HCT116 (cell line): ENCODE data around the gene BNC1.

Experiments
- EGR1 ChIP-seq: IDR thresholded peaks from 2 replicates; pipeline ENCODE4 v1.6.1; 2012; ENCODE audit warnings: low read depth
- EZH2 ChIP-seq: fragments of 200-600 bp; sonication (generic); IDR thresholded peaks from 2 replicates; pipeline ENCODE4 v1.6.1; 2017; ENCODE audit warnings: antibody characterized with exemption, mixed run types
- FOSL1 ChIP-seq: IDR thresholded peaks from 2 replicates; pipeline ENCODE4 v1.6.1; 2012; ENCODE audit warnings: low read depth
- RAD21 ChIP-seq: IDR thresholded peaks from 2 replicates; pipeline ENCODE4 v1.6.1; 2012; ENCODE audit warnings: low read depth, mild to moderate bottlenecking
- TF ChIP-seq, protein P1 (sequence below), 3 experiments: fragments of 200-600 bp in 1 of 3; sonication (generic) in 1 of 3; IDR thresholded peaks in 2 of 3; conservative IDR thresholded peaks in 1 of 3; 2 replicates each; pipeline ENCODE4 v1.5.1; 2012 to 2017; ENCODE audit warnings: low read depth in 2 of 3, low read length in 2 of 3, antibody characterized with exemption in 1 of 3, borderline replicate concordance in 1 of 3, control low read depth in 1 of 3, mild to moderate bottlenecking in 1 of 3, mixed read lengths in 1 of 3, mixed run types in 1 of 3, moderate library complexity in 1 of 3; ENCODE audit not compliant: insufficient read depth in 1 of 3
- TF ChIP-seq, protein P2 (sequence below): IDR thresholded peaks from 2 replicates; pipeline ENCODE4 v1.6.1; 2012

DNA sequence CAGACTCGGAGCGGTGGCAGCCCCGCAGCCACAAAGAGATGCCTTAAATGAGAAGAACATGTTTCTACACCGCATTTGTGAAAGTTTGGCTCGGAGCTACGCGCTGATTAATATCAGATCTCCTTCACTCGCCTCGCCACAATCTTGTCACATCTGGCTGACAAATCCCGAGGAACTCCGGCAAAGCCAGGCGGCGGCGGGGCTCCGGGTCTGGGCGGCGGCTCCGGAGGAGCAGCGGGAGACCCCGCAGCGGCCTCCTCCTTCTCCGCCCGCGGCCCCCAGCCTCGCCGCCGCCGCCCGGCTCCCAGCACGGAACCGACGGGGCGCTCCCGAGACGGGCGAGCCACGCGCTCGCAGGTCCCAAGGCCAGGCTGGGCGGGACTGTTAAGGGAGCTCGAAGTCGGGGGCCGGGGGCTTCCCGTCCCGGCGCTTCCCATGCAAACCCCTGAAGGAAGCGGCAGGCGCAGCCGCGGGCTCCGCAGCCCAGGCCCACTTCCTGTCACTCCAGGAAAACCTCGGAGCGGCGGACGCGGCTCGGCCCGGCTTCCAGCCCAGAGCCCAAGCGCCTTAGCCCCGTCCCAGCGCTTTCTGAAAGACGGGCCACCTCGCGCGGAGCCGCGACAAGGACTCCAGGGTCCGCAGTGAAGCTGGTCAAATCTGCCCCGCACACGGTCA, 1.2 kb downstream of the BNC1 start:
- TF ChIP-seq, protein P1, sequence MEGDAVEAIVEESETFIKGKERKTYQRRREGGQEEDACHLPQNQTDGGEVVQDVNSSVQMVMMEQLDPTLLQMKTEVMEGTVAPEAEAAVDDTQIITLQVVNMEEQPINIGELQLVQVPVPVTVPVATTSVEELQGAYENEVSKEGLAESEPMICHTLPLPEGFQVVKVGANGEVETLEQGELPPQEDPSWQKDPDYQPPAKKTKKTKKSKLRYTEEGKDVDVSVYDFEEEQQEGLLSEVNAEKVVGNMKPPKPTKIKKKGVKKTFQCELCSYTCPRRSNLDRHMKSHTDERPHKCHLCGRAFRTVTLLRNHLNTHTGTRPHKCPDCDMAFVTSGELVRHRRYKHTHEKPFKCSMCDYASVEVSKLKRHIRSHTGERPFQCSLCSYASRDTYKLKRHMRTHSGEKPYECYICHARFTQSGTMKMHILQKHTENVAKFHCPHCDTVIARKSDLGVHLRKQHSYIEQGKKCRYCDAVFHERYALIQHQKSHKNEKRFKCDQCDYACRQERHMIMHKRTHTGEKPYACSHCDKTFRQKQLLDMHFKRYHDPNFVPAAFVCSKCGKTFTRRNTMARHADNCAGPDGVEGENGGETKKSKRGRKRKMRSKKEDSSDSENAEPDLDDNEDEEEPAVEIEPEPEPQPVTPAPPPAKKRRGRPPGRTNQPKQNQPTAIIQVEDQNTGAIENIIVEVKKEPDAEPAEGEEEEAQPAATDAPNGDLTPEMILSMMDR (IDR thresholded peaks at IDR 0.05 in 2 of 3, conservative IDR thresholded peaks at IDR 0.05 in 1 of 3; ENCODE audit: borderline replicate concordance in 1 of 3, insufficient read depth in 1 of 3, low read depth in 2 of 3, low read length in 2 of 3) = no peak
- no peak for TF ChIP-seq EGR1
- TF ChIP-seq RAD21 = no peak
- TF ChIP-seq, protein P2, sequence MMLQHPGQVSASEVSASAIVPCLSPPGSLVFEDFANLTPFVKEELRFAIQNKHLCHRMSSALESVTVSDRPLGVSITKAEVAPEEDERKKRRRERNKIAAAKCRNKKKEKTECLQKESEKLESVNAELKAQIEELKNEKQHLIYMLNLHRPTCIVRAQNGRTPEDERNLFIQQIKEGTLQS = no peak
- no peak for TF ChIP-seq FOSL1
- no peak for TF ChIP-seq EZH2
